Measurements from ENCODE around the gene NBAS.
"Not testable (repeated sequence)": the region's sequence is repeated elsewhere in the genome, so short reads cannot be mapped to it uniquely, and the experiment has no call there.

The NBAS gene

GRCh38 chr2:15299904-15300520, 261.1 kb downstream of the NBAS start:
- DNase-seq = peak; percentile 21

- peak; percentile 52 for DNase-seq
Observed at GRCh38 chr2:15298770-15299169, 262.4 kb downstream of the NBAS start.

DNA sequence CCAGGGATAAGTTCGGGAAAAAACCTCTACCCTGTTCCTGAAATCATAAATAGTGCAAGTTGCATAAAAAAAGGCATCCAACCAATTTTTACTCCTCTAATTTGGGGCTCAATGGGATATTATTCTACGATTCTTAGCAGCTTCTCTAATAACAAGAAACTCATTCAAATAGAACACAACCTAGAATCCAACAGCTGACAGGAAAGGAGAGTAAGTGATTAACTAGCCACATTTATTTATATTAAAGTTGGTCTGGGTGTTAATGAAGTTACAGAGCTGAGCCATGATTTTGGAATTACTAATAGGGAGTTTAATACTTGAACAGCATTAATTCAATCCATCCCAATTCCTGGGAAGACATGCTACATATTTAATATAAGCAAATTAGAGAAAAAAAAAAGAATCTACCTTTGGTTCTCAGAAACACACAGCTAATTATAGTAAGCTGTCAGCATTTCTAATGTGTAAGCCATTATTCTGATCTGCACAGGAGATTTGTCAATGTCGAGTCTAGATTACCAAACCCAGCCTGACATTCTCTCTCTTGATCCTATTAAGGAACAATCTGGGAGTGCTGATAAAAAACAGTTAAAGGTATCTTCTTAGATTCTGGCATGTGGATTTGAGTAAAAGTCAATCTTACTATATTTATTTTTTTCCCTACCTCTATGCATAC, 267.7 kb downstream of the NBAS start:
- no peak for DNase-seq

- no peak for DNase-seq
Observed at GRCh38 chr2:15287447-15288184, 273.5 kb downstream of the NBAS start.

- DNase-seq = no peak
Observed at GRCh38 chr2:15284614-15285013, 276.5 kb downstream of the NBAS start.

DNA sequence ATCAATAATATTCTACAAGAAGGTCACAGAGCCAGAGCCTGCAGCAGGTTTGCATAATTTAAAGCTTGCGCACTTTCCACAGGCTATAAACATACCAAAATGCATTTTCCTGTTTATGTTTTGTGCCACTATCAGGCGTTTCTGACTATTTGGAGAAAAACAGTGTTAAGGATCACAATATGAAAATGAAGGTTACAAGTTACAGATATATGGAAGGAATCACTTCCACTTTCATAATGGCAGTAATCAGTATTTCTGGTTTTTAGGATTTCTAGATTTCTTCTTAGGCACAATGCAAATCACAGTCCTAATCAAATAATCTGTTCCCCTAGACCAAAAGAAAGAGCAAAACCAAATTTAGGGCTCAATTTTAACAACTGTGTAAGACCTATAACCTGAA, 279.5 kb downstream of the NBAS start:
- DNase-seq = no peak

GRCh38 chr2:15279201-15279876, 281.8 kb downstream of the NBAS start:
- no peak for DNase-seq

GRCh38 chr2:15278296-15278695, 282.8 kb downstream of the NBAS start:
- DNase-seq = no peak

DNA sequence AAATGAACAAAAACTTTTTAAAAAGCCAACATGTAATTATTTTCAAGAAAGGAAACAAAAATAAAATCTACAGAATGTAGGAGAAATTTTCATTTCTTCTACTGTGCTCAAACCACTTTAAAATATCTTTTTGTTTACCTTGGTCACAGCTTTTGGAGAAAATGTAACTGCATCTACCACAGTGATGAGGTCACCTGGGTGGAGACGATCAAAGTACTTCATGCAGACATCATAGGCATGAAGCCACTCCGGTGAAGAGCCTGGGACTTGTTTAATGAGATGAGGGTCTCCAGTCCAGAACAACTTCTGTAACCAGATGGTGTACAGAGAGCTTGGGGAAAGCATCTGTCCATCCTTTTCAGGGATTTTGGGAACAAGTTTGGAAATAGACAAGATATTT, 285.8 kb downstream of the NBAS start:
- no peak for DNase-seq

GRCh38 chr2:15273452-15273851, 287.7 kb downstream of the NBAS start:
- no peak for DNase-seq

GRCh38 chr2:15272942-15273341, 288.2 kb downstream of the NBAS start:
- no peak for DNase-seq

GRCh38 chr2:15271941-15272542, 289.1 kb downstream of the NBAS start:
- peak; percentile 32 for DNase-seq

DNA sequence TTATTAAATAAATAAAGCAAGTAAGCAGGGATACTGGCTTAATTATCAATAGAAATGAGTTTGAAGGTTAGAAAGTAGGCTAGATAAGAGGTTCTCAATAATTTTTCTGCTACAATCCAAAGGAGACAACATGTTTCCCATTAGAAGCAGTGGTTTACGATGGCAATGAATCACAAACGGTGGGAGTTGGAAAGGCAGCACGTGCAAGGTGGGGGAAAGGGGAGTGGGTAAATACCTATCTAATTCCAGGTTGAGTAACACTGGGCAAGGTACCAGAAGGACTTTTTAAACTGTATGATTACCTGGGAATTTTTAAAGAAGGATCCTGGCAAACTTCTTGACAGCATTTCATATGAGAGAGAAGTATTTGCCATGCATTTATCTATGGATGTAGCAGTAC, 289.9 kb downstream of the NBAS start:
- DNase-seq = peak; percentile 26

DNA sequence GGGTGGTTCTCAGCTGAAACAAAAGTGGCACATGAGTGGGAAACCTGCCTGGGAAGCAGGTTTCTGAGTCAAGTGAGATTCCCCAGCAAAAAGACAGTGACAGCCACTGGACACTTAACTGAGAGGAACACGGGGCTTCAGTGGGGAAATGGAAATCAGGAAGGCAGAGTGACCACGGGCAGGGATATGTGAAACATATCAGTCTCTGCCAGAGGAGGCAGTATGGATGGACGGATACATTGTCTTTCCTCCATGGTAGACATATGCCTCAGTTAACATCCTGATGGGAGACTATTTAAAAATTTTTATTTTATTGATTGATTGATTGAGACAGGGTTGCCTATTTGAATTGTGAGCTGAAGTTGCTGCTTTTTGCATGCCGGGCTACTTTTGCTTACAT, 292.1 kb downstream of the NBAS start:
- DNase-seq = no peak

GRCh38 chr2:15265889-15266288, 295.2 kb downstream of the NBAS start:
- no peak for DNase-seq

GRCh38 chr2:15263976-15264685, 297.0 kb downstream of the NBAS start:
- DNase-seq = no peak

- no peak for DNase-seq
Observed at GRCh38 chr2:15262792-15263191, 298.3 kb downstream of the NBAS start.

DNA sequence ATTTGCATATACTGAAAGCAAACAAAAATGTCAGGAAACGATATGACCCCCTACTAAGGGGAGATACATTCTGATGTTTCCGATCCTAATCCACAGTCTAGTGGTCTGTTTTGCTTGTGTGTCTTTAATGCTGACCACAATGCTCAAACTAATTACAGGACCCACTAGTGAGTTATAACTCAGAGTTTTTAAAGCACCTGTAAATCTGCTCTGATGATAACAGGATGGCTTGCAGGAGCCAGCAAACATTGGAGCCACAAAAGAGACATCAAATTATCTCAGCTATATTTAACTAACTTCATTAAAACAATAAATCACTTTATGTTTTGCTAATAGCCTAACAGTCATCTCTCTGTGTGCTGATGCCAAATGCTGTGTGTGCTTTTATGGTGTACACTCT, 300.3 kb downstream of the NBAS start:
- no peak for DNase-seq

DNA sequence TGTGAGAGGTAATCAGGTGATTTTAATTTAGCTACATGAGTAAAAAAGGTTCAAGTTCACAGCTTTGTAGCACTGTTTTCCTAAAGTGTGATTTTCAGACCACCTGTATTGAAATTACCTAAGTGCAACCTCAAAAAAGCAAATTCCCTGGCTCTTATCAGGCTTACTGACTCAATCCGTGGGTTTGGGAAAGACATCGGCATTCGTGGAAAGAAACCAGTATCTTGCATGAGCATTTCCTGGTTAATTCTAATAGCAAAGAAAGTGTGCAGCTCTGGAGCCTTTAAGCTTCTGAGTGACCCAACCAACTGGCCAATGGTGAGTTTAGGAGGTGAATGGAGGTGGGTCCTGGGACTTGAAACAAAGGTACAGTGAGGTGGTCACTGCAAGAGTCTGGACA, 300.9 kb downstream of the NBAS start:
- DNase-seq = no peak

DNA sequence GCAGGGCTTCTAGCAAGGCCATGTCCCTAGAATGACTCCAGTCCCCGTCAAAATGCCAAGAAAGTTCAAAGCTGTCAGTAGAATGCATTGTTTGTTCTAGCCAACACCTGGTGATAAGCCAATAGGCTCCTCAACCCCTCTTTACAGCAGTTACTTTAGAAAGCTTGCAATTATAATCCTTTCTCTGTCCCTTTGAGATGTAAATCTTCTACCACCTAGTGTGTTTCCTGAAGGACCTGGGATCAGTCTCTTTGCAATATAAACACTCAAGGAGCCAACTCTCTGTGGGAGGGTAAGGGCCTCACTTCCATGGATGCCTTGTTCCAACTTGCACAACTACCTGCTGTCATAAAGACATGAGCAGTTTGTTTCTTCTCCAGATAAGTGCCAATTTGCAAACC, 301.8 kb downstream of the NBAS start:
- no peak for DNase-seq

DNA sequence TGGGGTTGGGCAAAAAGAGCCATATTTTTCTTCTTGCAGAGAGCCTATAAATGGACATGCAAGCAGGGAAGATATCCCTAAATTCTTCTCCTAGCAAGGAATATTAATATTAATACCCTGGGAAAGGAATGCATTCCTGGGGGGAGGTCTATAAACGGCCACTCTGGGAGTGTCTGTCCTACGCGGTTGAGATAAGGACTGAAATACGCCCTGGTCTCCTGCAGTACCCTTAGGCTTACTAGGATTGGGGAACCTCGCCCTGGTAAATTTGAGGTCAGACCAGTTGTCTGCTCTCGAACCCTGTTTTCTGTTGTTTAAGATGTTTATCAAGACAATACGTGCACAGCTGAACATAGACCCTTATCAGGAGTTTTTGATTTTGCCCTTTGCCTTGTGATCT, 302.7 kb downstream of the NBAS start:
- DNase-seq = not testable (repeated sequence)

- DNase-seq = no peak
Observed at GRCh38 chr2:15253835-15254286, 307.3 kb downstream of the NBAS start.
